SIG-M5 (cell line): ENCODE data around the gene CHMP2A.

Source experiments
- DNase-seq: peaks from one replicate; lab custom pipeline; 2025; lab: John Stamatoyannopoulos, UW

CHMP2A gene

GRCh38 chr19:58569943-58570670 lies 15.2 kb upstream of the CHMP2A start:
- DNase-seq = no peak

GRCh38 chr19:58569191-58569942 lies 14.5 kb upstream of the CHMP2A start:
- no peak for DNase-seq

- no peak for DNase-seq
Measured at GRCh38 chr19:58568453-58569130, 13.7 kb upstream of the CHMP2A start.

- no peak for DNase-seq
Measured at GRCh38 chr19:58566989-58567388, 12.1 kb upstream of the CHMP2A start.

- DNase-seq = no peak
Measured at GRCh38 chr19:58563823-58564222, 8.9 kb upstream of the CHMP2A start.

GRCh38 chr19:58563034-58563573 lies 8.2 kb upstream of the CHMP2A start:
- DNase-seq = no peak

GRCh38 chr19:58562122-58563033 lies 7.5 kb upstream of the CHMP2A start:
- no peak for DNase-seq

- DNase-seq = no peak
Measured at GRCh38 chr19:58561373-58562121, 6.6 kb upstream of the CHMP2A start.

- no peak for DNase-seq
Measured at GRCh38 chr19:58560921-58561320, 6.0 kb upstream of the CHMP2A start.

GRCh38 chr19:58560007-58560887 lies 5.3 kb upstream of the CHMP2A start:
- DNase-seq = no peak

GRCh38 chr19:58559275-58560006 lies 4.5 kb upstream of the CHMP2A start:
- DNase-seq = no peak

GRCh38 chr19:58558623-58559274 lies 3.8 kb upstream of the CHMP2A start:
- no peak for DNase-seq

- DNase-seq = no peak
Measured at GRCh38 chr19:58558066-58558622, 3.2 kb upstream of the CHMP2A start, which contains the start of gene UBE2M. TSS of gene UBE2M (minus strand) at chr19:58558611. CDS start at chr19:58558381, 230 bp downstream.

GRCh38 chr19:58557221-58558065 lies 2.5 kb upstream of the CHMP2A start:
- no peak for DNase-seq

- DNase-seq = no peak
Measured at GRCh38 chr19:58556622-58557220, 1.8 kb upstream of the CHMP2A start.

- no peak for DNase-seq
Measured at GRCh38 chr19:58555920-58556621, 1.2 kb upstream of the CHMP2A start.
